ENCODE measurements around the gene PPP1R3C.
A peak's percentile ranks its signal among the peaks of the same experiment; 100 is the strongest.

PPP1R3C gene

GRCh38 chr10:91632671-91633550 is at the start of gene PPP1R3C:
TSS of gene PPP1R3C (minus strand) at chr10:91633071. CDS start at chr10:91632969, 102 bp downstream.
- DNase-seq (ENCODE audit: low spot score): peak; percentile 95

DNA sequence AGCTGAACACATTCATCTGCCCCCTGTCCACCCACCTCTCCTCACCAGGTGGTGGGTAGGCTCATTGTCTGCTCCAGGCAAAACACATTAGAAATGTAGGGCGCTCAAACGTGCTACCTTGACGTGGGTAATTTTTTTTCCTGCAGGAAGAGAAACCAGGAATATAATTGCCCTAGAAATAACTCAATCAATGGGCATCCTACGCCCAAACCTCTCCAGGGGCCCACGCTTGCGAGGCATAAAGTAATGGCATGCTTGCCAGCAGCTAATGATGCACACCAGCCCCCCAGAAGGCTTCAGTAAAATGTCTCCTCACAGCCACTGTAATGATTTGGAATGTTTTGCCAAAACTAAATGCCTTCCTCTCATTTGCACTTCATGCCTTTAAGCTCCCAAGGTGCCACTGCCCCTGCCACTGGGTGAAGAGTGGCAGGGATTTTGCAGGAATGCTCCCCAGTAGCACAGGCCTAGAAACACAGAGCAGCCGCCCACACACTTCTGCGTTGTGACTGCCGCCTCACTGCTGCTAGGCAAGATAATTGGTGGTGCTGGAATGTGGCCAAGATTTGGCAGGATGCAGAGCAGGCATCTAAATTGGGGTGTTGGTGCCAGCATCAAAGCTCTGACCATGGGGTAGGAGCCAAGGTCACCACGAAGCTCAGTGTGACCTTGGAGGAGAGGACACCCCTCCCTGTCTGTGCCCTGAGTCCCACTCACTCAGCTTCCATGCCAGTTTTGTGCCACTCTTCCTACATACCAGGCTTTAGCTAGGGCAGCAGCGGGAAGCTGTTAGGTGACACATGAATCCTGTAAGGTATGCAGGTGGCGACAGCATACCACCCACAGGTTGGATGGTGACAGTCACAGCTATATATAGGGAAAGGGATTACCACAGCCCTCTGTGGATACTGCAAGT is 48.7 kb upstream of the PPP1R3C start:
- DNase-seq (ENCODE audit: low spot score): peak; percentile 50

GRCh38 chr10:91680487-91680886 is 47.6 kb upstream of the PPP1R3C start:
- no peak for DNase-seq (ENCODE audit: low spot score)

DNA sequence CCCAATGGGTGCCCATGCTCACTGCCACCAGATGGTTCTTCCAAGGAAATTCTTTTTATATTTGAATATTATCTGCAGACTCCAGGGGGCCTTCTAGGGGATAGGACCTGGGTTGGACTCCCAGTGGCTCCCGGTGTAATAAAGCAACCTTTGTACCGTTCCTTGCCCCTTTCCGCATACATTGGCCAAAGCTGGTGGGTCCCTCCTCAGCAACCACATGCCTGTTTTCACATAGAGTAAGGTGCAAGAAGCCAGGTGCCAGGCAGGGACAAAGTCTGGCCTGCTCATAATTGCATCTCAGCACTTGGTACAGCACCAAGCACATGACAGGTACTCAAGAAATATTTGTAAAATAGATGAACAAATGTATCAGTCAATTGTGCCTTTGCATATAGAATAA is 46.4 kb upstream of the PPP1R3C start:
- DNase-seq (ENCODE audit: low spot score): no peak

- peak; percentile 37 for DNase-seq (ENCODE audit: low spot score)
Observed at GRCh38 chr10:91677911-91678310, 45.0 kb upstream of the PPP1R3C start.

DNA sequence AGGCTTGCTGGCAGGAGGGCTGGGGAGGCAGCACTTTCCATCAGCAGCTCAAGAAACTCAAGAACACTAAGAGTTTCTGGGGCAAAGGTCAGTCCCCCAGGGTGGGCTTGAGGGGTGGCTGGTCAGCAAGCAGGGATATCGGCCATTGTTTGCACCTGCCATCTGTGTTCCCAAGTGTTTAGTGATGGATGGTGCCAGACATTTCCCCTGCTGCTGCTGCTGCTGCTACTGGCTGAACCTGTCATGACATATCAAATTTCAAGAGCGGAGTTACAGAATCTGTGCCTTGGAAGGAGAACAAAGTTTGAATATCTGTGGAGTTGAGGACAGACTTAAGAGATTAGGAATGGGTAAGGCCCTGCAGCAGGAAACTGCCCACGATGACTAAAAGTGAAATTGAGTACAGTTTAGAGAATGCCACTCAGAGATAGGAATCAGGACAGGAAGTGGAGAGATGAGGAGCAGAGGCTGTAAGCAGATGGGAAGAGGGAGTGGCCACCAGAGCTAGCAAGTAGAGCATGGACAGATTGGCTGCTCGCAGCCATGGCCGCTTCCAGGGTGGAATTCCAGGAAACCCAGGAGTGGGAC is 39.2 kb upstream of the PPP1R3C start:
- DNase-seq (ENCODE audit: low spot score): peak; percentile 60

DNA sequence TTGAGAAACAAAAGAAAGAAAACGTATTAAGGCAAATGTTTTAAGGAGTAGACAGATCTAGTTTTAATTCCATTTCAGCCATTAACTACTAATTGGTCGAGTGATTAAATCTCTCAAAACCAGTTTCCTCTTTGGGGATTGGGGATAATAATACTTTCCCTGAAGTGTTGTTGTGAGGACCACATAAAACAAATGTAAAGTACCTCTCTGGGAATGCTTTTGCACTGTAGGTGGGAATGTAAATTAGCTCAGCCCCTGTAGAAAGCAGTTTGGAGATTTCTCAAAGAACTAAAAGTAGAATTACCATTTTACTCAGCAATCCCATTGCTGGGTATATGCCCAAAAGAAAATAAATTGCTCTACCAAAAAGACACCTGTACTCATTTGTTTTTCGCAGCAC is 36.0 kb upstream of the PPP1R3C start:
- no peak for DNase-seq (ENCODE audit: low spot score)

- peak; percentile 21 for DNase-seq (ENCODE audit: low spot score)
Observed at GRCh38 chr10:91665842-91666241, 33.0 kb upstream of the PPP1R3C start.

DNA sequence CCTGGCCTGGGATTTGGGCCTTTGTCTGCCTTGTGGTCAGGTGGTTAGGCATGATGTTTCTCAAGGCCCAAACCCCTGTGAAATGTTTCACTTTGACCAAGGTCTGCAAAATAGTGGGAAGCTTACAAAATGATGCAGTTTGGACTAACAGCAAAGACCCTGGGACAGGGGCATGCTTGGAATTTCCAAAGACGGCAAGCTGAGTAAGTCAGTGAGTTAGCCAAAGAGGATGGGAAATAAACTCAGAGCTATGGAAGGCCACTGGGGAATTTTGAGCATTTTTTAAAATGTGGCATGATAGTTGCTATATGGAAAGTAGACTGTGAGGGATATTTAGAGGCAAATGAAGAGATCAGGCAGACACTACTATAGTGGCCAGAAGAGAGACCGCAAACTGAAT is 31.6 kb upstream of the PPP1R3C start:
- DNase-seq (ENCODE audit: low spot score): no peak

GRCh38 chr10:91662993-91663392 is 30.1 kb upstream of the PPP1R3C start:
- DNase-seq (ENCODE audit: low spot score): no peak

GRCh38 chr10:91653219-91653870 is 20.5 kb upstream of the PPP1R3C start:
- DNase-seq (ENCODE audit: low spot score): peak; percentile 92

- peak; percentile 100 for DNase-seq (ENCODE audit: low spot score)
Observed at GRCh38 chr10:91652364-91652763, 19.5 kb upstream of the PPP1R3C start.

DNA sequence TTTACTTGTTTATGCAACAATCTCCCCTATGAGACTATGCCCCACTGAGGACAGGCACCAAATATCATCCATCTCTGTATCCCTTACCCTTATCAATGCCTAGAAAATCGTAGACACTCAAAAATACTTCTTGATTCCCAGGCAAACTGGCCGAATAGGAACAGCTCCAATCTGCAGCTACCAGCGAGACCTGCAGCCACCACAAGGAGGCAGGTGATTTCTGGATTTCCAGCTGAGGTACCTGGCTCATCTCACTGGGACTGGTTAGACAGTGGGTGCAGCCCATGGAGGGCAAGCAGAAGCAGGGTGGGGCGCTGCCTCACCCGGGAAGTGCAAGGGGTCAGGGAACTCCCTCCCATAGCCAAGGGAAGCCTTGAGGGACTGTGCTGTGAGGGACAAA is 10.8 kb upstream of the PPP1R3C start:
- DNase-seq (ENCODE audit: low spot score): peak; percentile 45

DNA sequence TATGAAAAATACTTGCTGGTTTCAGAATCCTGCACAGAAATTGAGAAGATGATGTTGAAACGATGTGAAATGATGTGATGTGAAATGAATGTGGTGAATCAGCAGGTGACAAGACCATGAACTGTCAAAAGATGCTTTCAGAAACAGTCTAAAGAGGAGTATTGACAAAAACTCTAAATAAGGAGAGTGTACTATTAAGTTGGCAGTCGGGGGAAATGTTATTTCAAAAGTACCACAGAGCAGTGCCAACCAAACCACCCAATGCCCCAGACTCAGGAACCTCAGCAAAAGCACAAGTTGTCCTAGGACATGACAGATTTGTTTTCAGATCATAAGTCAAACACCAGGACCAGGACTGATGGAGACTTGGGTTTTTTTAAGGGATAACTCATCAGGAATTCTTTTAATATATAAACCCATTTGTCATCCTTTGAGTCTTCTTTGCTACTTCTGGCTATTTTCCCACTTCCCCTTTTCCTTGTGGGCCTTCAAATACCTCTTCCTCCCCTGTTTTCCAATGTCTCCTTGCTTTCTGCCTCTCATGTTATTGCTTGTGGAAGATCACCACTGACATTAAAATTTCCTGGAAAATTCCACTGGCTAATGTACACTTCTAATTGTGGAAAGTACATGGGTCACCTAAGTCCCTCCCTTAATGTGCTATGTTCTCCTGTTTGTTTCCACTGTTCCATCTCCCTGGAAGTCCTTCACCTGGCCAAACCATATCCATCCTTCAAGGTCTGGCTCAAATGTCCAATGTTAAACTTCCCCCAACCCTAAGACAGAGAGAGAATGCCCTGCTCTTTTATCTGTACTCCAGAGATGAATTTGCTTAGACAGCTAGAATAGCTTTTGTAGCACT is 10.2 kb upstream of the PPP1R3C start:
- peak; percentile 82 for DNase-seq (ENCODE audit: low spot score)

GRCh38 chr10:91636892-91637291 is 4.0 kb upstream of the PPP1R3C start:
- no peak for DNase-seq (ENCODE audit: low spot score)

DNA sequence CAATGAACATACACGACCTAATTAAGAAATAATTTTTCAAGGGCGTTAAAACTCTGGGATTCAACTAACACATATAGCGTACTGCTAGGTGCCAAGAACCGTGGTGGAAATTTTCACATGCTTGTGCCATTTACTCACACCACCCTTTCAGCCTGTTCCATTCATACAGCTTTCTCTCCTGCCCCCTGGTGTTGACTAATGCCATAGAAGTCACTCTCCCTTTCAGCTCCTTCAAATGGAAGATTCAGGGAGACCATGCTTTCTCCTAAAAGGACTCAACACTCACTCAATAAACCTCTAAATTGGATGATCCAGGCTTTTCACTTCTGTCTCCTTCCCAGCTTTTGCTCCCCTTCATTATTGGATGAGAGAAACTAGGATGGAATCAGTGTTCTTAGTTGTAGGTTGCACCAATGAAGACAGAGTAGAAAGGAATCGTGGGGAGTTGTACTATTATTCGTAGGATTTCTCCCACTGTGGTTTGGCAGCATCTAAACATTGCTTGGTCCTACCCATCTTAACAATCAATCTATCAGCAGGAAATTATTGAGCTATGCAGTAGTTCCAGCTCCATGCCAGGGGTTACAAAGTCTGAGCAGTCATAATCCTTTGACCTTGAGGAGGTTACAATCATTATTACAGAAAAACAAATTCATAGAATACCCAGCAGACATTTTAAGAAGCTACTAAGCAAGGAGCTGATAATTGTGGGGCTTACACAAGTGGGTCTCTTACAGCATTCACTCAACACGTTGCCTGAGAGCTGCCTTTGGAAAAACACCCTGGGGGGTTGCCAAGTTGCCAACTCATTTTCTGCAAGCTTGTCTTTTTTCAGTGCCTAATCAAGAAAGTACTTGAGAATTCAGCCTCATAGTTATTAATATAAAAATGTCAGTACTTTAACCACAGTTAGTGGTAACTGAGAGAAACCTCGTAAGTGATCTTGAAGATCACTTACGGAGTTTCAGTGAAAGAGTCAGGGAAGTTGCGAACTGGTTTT is 2.8 kb upstream of the PPP1R3C start:
- DNase-seq (ENCODE audit: low spot score): peak; percentile 80

- DNase-seq (ENCODE audit: low spot score): no peak
Observed at GRCh38 chr10:91634898-91635297, 2.0 kb upstream of the PPP1R3C start.

GRCh38 chr10:91634246-91634645 is 1.4 kb upstream of the PPP1R3C start:
- DNase-seq (ENCODE audit: low spot score): no peak

DNA sequence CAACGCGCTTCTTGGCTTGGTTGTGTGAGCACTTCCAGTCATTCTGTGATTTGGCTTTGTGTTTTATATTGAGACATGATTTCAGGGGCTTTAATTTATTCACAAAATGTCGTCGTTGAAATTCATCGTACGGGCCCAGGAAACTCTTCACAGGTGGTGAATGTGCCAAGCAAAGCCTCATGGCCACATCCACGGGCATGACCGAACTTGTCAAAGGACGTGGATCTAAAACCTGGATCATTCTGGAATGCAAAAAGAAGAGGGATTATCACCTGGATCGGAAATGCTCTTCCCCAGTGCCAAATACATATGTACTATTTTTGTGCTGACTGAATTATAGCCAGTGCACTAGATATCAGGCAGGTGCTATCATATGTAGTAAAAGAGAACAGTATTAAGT is 2.2 kb downstream of the PPP1R3C start:
- no peak for DNase-seq (ENCODE audit: low spot score)

Measured in kidney tubule cell (primary cell).